ENCODE data around the gene GABPB2.
A peak's percentile ranks its signal among the peaks of the same experiment; 100 is the strongest.

GABPB2 gene

GRCh38 chr1:151133018-151133806 is 62.7 kb downstream of the GABPB2 start:
- DNase-seq: no peak

DNA sequence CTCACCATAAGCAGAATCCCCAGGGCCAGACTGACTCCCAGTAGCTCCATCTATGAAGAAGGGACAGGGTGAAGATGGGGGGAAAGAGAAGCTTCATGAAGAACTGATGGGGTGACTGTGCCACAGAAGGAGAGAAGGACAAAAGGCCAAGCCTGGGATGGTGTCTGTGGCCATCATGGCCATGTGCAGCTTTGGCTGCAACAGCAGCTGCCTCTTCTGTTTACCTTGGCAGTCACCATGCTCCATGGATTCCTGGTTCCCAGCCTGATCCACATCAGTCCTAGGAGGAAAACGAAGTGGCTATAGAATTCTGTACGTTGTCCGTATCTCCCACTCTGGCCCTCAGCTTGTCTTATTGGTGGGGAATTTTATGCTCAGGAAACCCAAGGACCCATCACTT is 63.8 kb downstream of the GABPB2 start:
- DNase-seq: no peak

DNA sequence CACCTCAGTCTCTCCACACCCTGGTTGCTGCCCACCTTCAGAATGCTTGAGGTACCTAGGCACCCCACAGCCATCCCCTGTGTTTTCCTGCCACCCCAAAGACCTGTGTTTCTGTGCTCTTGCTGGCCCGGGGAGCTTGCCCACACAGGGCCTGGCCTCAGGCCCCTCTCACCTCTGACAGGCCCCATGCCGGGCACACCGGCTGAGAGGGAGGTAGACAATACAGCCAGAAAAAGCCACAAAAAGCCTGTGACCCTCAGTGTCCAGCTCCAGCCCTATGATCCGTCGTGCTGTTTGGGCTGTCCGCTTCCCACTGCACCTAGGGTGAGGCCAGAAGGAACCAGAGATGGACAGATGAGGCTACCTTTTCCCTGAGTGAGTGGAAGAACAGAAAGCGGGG is 64.4 kb downstream of the GABPB2 start:
- no peak for DNase-seq

GRCh38 chr1:151135433-151136385 is 65.1 kb downstream of the GABPB2 start:
- DNase-seq: no peak

DNA sequence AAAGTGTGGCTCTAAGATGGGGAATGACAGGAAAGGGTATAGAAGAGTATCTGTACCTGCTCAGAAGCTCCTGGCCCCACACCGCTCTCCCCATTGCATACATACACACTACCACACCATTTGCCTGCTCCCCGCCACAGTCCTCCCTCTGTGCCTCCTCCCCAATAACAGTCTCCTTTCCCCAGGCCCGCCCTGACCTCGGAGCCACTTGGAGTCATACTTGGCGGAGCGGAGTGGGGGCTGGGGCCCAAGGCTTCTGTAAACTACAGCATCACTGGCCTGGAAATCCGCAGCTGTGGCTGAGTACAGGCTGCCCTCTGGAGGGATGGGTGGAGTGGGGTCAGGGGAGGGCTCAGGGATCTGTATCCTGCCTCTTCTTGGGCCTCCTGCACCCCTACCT is 67.2 kb downstream of the GABPB2 start:
- DNase-seq: no peak

GRCh38 chr1:151142411-151143056 is 72.0 kb downstream of the GABPB2 start:
- no peak for DNase-seq

DNA sequence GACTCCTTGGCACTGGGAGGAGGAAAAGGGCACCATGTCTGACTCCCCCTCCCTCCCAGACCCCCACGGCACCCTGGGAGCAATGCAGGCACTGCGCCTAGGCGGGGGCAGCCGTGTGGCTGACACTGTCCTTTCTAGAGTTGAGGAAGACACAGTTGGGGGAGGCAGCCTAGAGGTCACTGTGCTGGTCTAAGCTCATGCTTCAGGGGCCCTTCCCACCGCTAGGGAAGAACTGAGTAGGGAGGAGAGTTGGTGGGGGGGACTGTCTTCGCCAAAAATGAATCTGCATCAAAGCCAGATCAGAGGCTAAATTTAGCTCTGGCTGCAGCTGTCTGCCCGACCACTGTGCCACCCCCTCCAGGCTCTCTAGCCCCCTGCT is 72.5 kb downstream of the GABPB2 start:
- DNase-seq: no peak

DNA sequence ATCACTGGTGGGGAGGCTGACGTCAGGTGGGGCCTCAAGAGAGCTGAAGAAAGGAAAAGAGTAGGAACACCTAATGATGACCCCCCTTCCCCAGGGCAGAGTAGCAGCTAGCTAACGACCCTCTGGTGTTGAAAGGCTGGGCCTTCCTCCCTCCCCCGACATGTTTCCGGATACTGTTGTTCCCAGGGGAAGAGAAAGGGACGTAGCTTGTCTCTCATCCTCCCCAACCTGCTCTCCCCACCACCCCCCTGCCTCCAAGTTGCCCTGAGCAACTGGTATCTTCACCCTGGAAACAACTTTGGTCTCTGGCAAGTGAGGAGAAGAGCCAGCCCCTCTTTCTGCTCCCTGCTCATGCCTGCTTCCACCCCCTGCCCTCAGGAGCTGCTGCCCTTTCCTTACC is 73.4 kb downstream of the GABPB2 start:
- no peak for DNase-seq

- DNase-seq: peak; percentile 52
These were observed 74.1 kb downstream of the GABPB2 start for GRCh38 chr1:151144474-151145303.

- DNase-seq: no peak
These were observed 74.9 kb downstream of the GABPB2 start for GRCh38 chr1:151145304-151146071.

- peak; percentile 63 for DNase-seq
These were observed 75.5 kb downstream of the GABPB2 start for GRCh38 chr1:151146072-151146411.

- DNase-seq: peak; percentile 95
These were observed 76.0 kb downstream of the GABPB2 start, which contains the start of gene SEMA6C for GRCh38 chr1:151146412-151147131. Gene SEMA6C (minus strand): TSS chr1:151146631. CDS start chr1:151142621, 4,010 bp downstream.

DNA sequence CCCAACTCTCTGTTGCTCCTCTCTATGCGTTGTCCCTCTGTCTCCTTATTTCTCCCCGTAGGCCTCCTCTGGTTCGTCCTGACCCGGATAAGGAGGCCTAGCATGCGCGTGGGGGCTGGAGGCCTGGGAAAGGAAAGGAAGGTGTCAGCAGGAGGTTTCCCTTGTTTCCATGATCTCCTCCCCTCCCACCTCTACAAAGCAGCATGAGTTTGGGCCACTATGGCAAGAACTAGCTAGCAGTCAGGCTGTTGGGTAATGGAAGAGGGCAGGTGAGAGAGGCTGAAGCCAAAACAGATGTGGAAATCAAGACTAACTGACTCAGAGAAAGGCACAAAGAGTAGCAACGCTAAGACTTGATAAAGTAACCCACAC is 76.6 kb downstream of the GABPB2 start:
- no peak for DNase-seq

DNA sequence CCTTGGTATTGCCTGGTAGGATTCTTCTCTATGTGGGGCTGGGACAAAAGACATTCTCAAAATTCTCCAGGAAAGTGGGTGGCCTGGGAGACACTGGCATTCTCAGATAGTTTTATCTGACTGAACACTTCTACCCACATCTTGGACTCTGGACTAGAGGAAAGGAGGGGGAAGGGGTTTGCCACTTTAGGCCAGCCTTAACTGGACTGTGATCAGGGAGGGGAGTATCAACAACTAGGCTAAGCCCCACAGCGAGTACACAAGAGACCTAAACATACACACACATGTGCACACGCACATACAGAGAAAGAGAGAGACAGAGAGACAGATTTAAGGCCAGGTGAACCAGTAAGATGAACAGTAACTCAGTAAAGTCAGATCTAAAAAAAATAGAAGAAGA is 77.1 kb downstream of the GABPB2 start:
- no peak for DNase-seq

DNA sequence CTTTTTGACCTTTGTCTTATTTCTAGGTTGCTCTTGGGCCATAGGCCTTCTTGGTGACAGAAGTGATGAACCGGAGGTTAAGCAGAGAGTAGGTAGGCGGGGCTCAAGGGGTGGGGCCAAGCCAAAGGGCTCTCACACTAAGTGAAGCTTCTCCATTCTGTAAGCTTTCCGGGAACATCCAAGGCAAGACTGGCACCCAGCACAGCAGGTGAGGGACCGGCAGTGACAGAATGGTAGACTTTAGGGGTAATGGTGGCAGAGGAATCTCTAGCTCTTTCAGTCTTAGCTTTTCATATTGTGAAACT is 85.9 kb downstream of the GABPB2 start, which contains the start of gene TNFAIP8L2:
Gene TNFAIP8L2 (plus strand): TSS at position 135 of the 305 bp plus-strand sequence. CDS start 2,049 bp downstream, outside the sequence.
- no peak for DNase-seq

DNA sequence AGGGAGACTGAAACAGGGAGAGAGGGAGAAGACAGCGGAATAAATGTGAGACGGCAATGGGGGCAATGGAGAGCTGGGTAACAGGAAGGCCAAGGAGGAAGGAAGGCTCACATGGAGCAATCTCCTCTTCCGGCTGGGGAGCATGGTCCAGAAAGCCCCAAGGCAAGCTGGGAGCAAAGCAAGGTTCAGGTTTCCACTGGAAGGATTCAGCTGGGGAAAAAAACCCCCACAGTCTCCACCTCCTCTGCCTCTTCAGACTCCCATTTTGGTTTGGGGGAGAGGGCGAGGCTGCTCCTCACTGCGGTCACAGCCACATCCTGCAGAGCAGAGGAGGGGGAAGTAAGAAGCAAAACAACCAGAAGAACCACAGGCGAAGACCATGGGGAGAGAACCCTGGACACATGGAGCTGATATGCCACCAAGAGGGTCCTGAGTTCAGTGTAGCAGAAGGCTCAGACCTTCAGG is 86.5 kb downstream of the GABPB2 start:
- no peak for DNase-seq

DNA sequence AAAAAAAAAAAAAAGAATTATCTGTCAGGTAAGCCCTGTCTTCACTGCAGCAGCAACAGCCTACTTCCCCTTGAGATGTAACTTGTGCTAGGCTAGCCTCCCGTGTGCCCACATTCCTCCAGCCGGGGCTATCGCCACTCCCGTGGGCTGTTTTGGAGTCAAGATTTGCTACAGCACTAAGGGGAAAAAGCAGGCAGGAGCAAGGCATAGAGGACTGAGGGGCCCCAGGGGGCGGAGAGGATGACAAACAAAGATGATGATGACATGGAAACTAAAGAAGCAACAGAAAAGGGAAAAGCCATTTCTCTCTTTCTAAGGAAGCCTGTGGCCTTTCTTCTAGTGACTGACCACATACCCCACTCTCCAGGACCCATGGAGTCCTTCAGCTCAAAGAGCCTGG is 87.8 kb downstream of the GABPB2 start:
- DNase-seq: no peak

DNA sequence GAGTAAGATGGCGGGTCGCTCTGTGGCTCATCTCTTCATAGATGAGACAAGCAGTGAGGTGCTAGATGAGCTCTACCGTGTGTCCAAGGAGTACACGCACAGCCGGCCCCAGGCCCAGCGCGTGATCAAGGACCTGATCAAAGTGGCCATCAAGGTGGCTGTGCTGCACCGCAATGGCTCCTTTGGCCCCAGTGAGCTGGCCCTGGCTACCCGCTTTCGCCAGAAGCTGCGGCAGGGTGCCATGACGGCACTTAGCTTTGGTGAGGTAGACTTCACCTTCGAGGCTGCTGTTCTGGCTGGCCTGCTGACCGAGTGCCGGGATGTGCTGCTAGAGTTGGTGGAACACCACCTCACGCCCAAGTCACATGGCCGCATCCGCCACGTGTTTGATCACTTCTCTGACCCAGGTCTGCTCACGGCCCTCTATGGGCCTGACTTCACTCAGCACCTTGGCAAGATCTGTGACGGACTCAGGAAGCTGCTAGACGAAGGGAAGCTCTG is 88.2 kb downstream of the GABPB2 start:
- DNase-seq: no peak

GRCh38 chr1:151159373-151159772 is 88.8 kb downstream of the GABPB2 start:
- DNase-seq: no peak

GRCh38 chr1:151164732-151165280 is 94.2 kb downstream of the GABPB2 start:
- DNase-seq: no peak

All from eye (tissue), 1 donor.